ENCODE results near the gene KDM8.

- TF ChIP-seq CTCF (conservative IDR thresholded peaks at IDR 0.05) = no peak
- no peak for TF ChIP-seq ZFX (IDR thresholded peaks at IDR 0.05)
These were observed 15.4 kb downstream of the KDM8 start for GRCh38 chr16:27218756-27219155.
